GM21526 (cell line): ENCODE data around the gene MCTP2.

Experiments
- ATAC-seq: cut with Tn5 transposase; IDR thresholded peaks from one replicate; pipeline ENCODE4 v1.9.1; 2021; ENCODE audit warnings: moderate library complexity; ENCODE audit not compliant: unreplicated experiment, low FRiP score

The MCTP2 gene

GRCh38 chr15:94230883-94231722, at the start of gene MCTP2:
Gene MCTP2 (plus strand): TSS chr15:94231561. CDS start chr15:94298266, 66,705 bp downstream.
- ATAC-seq, result peak; percentile 59

GRCh38 chr15:94182883-94183282, 48.5 kb upstream of the MCTP2 start:
- ATAC-seq, result no peak

- ATAC-seq, result no peak
These were observed 45.7 kb upstream of the MCTP2 start for GRCh38 chr15:94185547-94186236.

GRCh38 chr15:94186770-94187331, 44.5 kb upstream of the MCTP2 start:
- ATAC-seq, result no peak

GRCh38 chr15:94193906-94194305, 37.5 kb upstream of the MCTP2 start:
- ATAC-seq, result no peak

- no peak for ATAC-seq
These were observed 34.8 kb upstream of the MCTP2 start for GRCh38 chr15:94196531-94196930.

- ATAC-seq, result no peak
These were observed 32.7 kb upstream of the MCTP2 start for GRCh38 chr15:94198633-94199032.

- ATAC-seq, result no peak
These were observed 31.6 kb upstream of the MCTP2 start for GRCh38 chr15:94199725-94200124.

GRCh38 chr15:94203306-94203705, 28.1 kb upstream of the MCTP2 start:
- no peak for ATAC-seq

- no peak for ATAC-seq
These were observed 26.0 kb upstream of the MCTP2 start for GRCh38 chr15:94205366-94205765.

GRCh38 chr15:94206463-94207167, 24.7 kb upstream of the MCTP2 start:
- ATAC-seq, result no peak

- no peak for ATAC-seq
These were observed 19.1 kb upstream of the MCTP2 start for GRCh38 chr15:94212291-94212690.

GRCh38 chr15:94225616-94226015, 5.7 kb upstream of the MCTP2 start:
- ATAC-seq, result no peak

- ATAC-seq, result no peak
These were observed 2.8 kb upstream of the MCTP2 start for GRCh38 chr15:94228611-94229010.

GRCh38 chr15:94229591-94230369, 1.6 kb upstream of the MCTP2 start:
- peak; percentile 70 for ATAC-seq

GRCh38 chr15:94230431-94230882, 904 bp upstream of the MCTP2 start:
- no peak for ATAC-seq

GRCh38 chr15:94231723-94232468, 535 bp downstream of the MCTP2 start:
- peak; percentile 4 for ATAC-seq

GRCh38 chr15:94233441-94233840, 2.1 kb downstream of the MCTP2 start:
- ATAC-seq, result no peak

GRCh38 chr15:94234300-94234699, 2.9 kb downstream of the MCTP2 start:
- no peak for ATAC-seq
